Panc1 (cell line): ENCODE results near the gene GLB1L2.

ENCODE experiments used
- POLR2AphosphoS5 ChIP-seq: IDR thresholded peaks from 2 replicates; pipeline ENCODE4 v1.6.1; 2012; ENCODE audit warnings: mild to moderate bottlenecking, low read depth, low read length, moderate library complexity
- REST ChIP-seq, 2 experiments: IDR thresholded peaks; 2 replicates each; pipeline ENCODE4 v1.6.1; 2011 to 2012; ENCODE audit warnings: low read depth in 2 of 2, control low read depth in 1 of 2, low read length in 1 of 2, mild to moderate bottlenecking in 1 of 2, moderate library complexity in 1 of 2; ENCODE audit not compliant: insufficient read depth in 1 of 2
- TCF7L2 ChIP-seq: IDR thresholded peaks from 2 replicates; pipeline ENCODE4 v1.6.1; 2011; ENCODE audit warnings: mild to moderate bottlenecking, low read depth, low read length, inconsistent platforms
- TF ChIP-seq, protein P1 (sequence below): fragments of 450-650 bp; IDR thresholded peaks from 2 replicates; pipeline ENCODE4 v1.5.1; 2017; ENCODE audit warnings: mild to moderate bottlenecking

DNA sequence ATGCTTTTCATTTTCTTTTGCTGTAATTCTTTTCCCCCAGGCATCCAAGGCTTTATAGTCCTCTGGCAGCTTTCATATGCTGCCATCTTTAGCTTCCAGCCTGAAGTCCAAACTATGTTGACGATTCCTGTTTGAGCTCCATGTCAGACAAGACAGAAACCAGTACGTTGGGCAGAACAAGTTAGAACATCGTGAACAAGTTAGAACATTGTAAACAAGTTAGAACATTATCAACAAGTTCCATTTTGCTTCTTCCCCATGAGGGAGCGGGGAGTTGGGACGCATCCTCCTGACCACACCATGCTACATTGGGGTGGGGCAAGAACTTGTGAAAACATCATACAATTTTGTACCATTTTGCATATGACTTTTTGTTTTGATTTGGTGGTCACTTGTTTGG is 23.9 kb downstream of the GLB1L2 start:
- TF ChIP-seq, protein P1, sequence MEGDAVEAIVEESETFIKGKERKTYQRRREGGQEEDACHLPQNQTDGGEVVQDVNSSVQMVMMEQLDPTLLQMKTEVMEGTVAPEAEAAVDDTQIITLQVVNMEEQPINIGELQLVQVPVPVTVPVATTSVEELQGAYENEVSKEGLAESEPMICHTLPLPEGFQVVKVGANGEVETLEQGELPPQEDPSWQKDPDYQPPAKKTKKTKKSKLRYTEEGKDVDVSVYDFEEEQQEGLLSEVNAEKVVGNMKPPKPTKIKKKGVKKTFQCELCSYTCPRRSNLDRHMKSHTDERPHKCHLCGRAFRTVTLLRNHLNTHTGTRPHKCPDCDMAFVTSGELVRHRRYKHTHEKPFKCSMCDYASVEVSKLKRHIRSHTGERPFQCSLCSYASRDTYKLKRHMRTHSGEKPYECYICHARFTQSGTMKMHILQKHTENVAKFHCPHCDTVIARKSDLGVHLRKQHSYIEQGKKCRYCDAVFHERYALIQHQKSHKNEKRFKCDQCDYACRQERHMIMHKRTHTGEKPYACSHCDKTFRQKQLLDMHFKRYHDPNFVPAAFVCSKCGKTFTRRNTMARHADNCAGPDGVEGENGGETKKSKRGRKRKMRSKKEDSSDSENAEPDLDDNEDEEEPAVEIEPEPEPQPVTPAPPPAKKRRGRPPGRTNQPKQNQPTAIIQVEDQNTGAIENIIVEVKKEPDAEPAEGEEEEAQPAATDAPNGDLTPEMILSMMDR: no peak
- TF ChIP-seq REST (IDR thresholded peaks at IDR 0.05; ENCODE audit: insufficient read depth in 1 of 2, low read depth in 2 of 2, low read length in 1 of 2) (no peak), POLR2AphosphoS5 (no peak), TCF7L2 (no peak)
